OCI-LY1 (cell line): ENCODE measurements around the gene DHX58.

Experiments used
- CTCF ChIP-seq: fragments of 200-600 bp; sonication (generic), shearing (Covaris generic); IDR thresholded peaks from 2 replicates; pipeline ENCODE4 v1.5.1; 2017; ENCODE audit warnings: mild to moderate bottlenecking, antibody characterized with exemption, low read length, moderate library complexity, mixed read lengths
- EZH2 ChIP-seq: fragments of 200-600 bp; sonication (generic), shearing (Covaris generic); IDR thresholded peaks from 2 replicates; pipeline ENCODE4 v1.8.0; 2017; ENCODE audit warnings: borderline replicate concordance, mixed run types, mild to moderate bottlenecking, antibody characterized with exemption, low read length, moderate library complexity, mixed read lengths

- TF ChIP-seq CTCF (no peak), EZH2 (no peak)
Observed at GRCh38 chr17:42131981-42132432, 19.5 kb upstream of the DHX58 start.
